NK-92 (cell line): ENCODE measurements around the gene WIZ.
A peak's percentile ranks its signal among the peaks of the same experiment; 100 is the strongest.

ENCODE experiments used
- DNase-seq: peaks from one replicate; lab custom pipeline; 2025; ENCODE audit not compliant: unreplicated experiment; lab: John Stamatoyannopoulos, UW

Gene WIZ

GRCh38 chr19:15379999-15380647, 69.6 kb downstream of the WIZ start:
- no peak for DNase-seq

GRCh38 chr19:15379083-15379998, 70.4 kb downstream of the WIZ start, which contains the start of gene AKAP8:
AKAP8 (minus strand) TSS chr19:15379787; CDS start chr19:15379731, 56 bp downstream.
- DNase-seq: peak; percentile 92

GRCh38 chr19:15378534-15379082, 71.1 kb downstream of the WIZ start:
- no peak for DNase-seq

DNA sequence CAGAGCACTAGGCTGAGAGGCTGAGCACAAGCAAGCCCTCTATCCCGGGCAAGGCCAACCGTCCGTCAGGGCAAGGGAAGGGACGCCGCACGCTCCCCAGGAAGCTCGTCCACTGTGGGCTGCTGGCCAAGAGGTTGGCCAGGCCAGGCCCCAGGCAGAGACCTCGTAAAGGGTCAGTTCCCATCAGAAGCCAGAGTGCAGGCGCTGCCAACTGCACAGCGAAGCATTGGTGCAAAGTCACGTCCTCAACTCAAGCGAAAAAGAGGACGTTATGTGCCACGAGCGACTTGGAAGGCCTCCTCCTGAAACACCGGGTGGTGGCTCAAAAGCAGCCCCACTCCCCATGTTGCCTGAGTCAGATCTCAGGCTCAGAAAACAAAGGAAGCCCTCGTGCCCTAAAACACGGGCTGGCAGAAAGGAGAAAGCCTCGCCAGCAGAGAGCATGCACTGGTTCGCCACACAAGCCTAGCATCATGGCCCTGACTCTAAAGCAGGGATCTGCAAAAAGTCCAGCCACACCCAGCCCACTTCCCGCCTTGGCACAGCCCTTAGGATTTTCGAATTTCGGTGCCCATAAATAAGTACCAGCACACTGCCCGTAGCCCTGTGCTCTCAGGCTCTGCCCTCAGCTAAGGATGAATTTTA, 74.8 kb downstream of the WIZ start:
- no peak for DNase-seq

DNA sequence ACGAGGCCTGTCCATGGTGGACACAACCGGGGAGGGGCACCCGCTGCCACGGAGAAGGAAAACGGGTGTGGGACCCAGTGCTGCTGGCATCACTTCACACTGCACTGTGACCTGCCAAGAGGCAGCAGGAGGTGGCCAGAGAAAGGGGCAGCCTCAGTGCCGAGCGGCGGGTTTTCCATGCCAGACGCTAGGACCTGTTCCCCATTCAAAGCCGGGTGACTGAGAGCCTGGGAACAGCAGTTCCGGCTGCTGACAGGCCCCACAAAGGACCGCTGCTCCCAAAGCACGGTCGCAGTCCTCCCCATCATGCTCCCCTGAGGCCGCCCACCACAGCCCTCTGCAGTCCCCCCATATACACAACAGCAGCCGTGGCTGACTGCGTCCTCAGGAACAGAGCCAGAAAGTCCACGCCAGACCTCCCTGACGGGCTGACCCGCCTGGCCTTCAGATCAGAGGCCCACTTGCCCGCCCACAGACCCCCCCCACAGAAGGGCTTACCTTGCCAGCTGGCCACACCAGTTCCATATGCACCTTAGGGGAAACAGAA, 75.6 kb downstream of the WIZ start:
- DNase-seq: no peak

DNA sequence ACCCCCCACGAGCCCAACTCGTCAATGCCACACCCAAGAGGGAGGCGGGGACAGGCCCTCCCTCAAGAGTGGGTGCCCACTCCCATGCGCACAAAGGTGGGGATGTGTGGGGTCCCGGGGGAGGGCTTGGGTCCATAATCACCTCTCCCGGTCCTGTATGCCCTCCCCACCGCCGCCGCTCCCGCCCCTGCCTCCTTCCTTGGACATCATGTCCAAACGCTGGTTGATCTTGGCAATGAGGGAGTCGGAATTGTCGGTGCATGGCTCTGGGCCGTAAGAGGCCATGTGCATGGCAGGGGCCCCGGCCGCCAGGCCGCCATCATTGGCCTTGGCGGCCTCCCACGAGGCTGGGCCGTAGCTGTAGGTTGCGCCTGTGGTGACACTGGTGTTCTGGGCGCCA, 76.1 kb downstream of the WIZ start:
- no peak for DNase-seq

GRCh38 chr19:15372891-15373301, 76.9 kb downstream of the WIZ start:
- DNase-seq: no peak

- DNase-seq: no peak
Observed at GRCh38 chr19:15372470-15372869, 77.3 kb downstream of the WIZ start.

GRCh38 chr19:15371786-15372380, 77.9 kb downstream of the WIZ start:
- no peak for DNase-seq

DNA sequence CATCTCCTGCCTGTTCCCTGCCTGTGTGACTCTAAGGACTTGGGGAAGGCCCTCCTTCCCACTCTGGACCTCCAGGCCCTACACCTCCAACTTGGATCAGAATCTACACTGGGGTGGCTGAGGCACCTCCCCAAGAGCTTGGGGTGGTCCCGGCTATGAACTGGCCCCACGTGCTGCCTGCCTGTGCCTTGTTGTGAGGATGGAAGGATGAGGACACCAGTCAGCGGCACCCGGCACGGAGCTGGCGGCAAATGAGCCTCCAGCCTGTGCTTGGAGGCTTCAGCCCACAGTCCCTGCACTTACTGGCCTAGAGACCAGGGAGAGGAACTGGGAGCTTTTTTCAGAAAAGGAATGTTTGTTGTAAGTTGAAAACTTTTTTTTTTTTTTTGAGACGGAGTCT, 78.6 kb downstream of the WIZ start:
- no peak for DNase-seq
